Stimulated activated CD8-positive, alpha-beta memory T cell treated with anti-CD3 and anti-CD28 coated beads, Interleukin-4, amount 100 ng/mL, for 48 hours (primary cell): ENCODE data around the gene ODF2L.

Source experiments
- DNase-seq: peaks from one replicate; pipeline ENCODE4 v3.0.0-alpha.2; 2020

The ODF2L gene

DNA sequence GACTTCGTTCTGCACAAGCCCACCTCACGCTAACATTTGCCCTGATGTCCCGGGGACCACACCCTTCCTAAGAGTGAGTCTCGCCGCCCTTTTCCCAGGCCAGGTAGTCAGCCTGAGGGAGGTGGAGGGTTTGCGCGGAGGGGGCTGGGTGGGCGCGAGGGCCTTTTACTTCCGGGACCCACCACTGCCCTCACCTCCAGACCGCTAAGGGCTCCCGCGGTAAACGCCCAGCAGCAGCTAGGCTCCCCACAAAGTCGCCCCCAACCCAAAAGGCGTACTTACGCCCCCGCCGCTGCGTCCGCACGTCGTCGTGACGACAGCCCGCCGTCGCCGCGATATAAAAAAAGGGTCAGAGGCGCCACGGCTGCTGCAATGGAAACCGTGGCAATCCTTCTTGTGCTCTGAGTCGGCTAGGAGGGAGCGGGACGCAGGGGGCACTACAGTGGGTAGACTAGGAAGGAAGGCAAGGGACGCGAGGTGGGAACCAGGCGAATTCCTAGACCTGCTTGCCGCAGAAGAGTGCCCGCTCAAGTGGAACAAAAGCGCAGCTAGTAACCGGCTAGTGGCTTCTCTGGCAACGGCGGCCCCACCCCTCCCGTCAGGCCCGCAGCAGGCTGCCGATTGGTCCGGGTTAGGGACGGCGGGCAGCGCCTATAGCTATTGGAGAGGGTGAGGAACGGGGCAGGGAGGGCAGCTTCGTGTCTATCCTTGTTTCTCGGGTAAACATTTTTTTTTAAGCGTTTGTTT lies at the start of gene ODF2L:
TSS of gene ODF2L (minus strand) at position 573 of the 747 bp plus-strand sequence. CDS start 9,296 bp downstream, outside the sequence.
- peak; percentile 90 for DNase-seq

DNA sequence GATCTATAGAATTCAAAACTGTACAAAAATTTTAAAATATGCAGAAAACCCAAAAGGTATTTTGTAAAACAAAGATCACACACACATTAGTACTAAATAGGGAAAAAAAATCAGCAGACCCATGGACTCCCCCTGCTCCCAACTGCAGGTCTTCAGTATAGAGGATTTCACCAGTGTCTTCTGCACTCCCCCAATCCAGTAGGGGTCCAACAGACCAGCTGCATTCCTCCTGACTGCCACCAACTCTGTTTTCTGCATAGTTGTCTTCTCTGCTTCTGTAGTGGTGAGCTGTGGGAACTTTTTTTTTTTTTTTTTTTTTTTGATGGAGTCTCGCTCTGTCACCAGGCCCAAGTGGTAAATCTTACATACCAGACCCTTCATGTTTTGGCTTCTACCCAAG lies 49.8 kb upstream of the ODF2L start:
- no peak for DNase-seq

DNA sequence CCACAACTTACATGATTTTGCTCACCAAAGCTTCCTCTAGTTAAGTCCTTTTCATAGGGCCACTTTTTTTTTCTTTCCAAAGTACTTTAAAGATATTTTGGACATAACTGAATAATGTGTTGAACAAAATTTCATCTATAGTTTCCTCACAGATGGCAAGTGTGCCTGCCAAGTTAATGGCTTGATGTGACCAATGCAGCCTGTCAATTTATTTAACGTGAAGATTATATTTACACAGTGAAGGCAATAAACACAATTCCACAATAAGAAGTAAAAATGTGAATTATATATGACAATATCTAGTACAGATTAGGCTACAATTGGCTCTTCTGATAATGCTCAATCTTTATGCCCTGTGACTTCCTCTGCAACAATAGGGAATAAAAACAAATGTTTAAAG lies 45.9 kb upstream of the ODF2L start:
- no peak for DNase-seq

DNA sequence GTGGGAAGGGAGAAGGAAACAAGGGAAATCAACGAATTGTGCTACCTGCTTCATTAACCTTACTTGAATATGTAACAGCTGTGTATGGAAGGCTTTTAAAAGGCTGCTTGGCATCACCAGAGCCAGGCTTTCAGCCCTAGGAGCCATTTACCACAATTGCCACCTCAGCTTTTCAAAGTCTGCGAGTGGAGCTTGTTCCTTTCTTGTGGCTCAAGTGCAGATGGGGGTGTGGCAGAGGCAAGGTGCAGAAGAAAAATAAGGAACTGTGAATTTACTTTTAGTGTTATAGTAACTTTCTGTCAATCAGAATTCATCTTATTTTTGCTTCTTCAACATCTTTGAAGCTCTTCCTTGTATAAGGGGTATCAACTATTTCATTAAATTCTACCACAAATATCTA lies 45.5 kb upstream of the ODF2L start:
- no peak for DNase-seq

GRCh38 chr1:86436041-86436440 lies 39.9 kb upstream of the ODF2L start:
- DNase-seq = no peak

- DNase-seq = no peak
Measured at GRCh38 chr1:86435327-86435726, 39.2 kb upstream of the ODF2L start.

GRCh38 chr1:86434059-86434458 lies 37.9 kb upstream of the ODF2L start:
- DNase-seq = no peak

DNA sequence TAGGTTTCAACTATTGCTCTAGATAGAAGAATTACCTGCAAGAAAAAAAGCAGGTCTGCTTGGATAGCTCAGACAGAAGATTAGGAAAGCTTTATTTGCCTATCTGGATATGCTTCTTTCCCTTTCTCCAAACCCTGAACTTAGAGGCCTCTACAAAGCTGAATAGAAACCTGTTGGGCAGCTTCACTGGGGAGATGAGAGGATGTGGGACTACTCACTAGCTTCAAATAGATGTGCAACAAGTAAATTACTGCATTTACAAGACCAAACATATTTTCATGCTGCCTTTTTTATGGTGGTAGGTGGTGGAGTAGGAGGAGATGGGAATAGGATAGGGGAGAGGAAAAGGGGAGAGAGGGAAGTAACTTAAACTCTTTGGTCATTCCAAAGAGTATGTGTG lies 34.3 kb upstream of the ODF2L start:
- no peak for DNase-seq

GRCh38 chr1:86429835-86430234 lies 33.7 kb upstream of the ODF2L start:
- no peak for DNase-seq

DNA sequence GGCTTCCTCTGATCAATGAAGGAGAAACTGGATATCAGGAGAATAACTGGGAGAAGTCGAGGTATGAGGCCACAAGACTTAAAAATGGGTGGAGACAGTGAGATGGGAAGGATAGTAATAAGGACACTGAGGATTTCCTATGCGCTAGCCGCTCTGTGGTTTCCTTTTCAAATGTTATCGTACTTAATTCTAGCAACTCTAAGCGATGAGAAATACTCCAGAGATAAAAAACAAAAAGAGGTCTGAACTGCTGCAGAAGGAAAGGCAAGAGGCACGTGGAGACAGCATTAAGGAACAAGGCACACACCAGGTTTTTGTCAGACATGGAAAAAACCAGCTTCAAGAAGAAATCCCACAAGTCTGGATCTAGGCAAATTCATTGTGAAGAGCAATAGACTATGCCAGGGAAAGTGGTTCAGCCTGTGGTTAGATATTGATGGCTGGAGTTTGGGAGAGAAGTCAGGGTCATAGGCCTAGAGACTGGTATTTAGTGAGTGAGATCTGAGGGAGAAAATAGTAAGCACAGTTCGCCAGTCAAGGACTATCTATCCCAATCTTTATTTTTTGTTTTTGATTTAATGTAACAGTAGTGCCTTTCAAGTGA lies 33.1 kb upstream of the ODF2L start:
- DNase-seq = no peak

GRCh38 chr1:86423873-86424272 lies 27.8 kb upstream of the ODF2L start, which contains the start of gene CLCA2:
Gene CLCA2 (plus strand): TSS chr1:86424171. CDS start chr1:86424248, 77 bp downstream.
- no peak for DNase-seq

DNA sequence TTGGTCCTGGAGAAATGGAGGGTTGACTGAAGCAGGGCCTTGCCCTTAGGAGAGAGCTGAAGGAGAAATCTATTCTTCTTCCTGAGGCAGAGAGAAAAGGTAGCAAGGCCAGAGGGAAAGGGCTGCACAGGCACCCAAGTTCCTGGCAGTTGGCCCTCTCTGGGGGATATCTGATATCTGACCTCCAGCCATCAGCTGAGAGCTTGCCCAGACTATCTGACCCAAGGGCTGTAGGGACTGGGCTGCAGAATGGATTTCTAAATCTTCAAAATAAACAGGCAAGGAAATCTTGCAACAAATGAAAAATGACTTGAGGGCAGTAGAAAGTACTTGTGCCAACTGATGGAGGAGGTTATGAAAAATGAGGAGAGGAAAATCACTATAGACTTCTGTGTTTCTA lies 27.4 kb upstream of the ODF2L start:
- no peak for DNase-seq

- no peak for DNase-seq
Measured at GRCh38 chr1:86421601-86422280, 25.6 kb upstream of the ODF2L start.

DNA sequence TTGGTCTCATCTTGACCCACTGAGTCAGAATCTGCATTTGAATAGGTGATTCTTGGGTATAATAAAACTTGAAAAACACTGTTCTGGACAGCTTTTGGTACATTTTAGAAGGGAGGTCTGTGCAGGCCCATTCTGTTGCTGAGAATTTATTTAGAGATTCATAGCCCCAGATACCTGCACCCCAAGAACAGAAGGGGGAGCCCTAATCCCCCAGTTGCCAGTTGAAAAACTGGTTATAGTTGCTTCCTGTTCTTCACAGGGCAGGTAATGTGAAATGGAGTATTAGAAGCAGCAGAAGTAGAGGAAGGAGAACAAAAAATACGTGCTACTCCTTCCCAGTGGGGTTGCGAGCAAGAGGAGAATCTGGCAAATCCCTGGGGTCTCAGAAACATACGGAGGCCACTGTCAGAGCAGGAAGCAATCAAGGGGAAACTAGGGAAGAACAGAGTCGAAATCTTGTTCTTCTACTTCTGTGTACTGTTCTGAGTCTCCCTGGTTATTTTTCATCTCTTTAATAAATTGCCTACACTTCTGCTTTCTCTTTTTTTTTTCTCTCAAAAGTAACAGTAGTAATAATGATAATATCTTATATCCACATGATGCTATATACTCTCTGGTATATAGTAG lies 23.3 kb upstream of the ODF2L start:
- DNase-seq = peak; percentile 40

DNA sequence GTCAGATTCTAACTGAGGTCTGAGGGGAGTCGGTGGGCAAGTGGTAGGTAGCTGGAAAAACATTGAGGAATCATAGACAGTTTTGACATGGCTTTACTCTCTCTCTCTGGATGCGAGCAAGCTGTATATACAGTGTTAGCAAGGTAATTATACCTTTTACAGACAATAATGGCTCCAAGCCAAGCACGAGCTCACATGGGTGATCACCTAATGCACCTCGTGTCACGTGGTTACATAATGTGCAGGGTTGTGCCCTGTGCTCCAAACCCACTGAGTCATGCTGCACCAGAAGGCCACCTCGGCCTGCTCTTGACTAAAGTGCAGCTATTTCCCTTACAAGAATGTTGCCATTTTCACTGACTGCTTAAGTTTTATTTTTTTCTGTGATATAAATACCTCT lies 20.2 kb upstream of the ODF2L start:
- no peak for DNase-seq

- DNase-seq = no peak
Measured at GRCh38 chr1:86410879-86411278, 14.8 kb upstream of the ODF2L start.

DNA sequence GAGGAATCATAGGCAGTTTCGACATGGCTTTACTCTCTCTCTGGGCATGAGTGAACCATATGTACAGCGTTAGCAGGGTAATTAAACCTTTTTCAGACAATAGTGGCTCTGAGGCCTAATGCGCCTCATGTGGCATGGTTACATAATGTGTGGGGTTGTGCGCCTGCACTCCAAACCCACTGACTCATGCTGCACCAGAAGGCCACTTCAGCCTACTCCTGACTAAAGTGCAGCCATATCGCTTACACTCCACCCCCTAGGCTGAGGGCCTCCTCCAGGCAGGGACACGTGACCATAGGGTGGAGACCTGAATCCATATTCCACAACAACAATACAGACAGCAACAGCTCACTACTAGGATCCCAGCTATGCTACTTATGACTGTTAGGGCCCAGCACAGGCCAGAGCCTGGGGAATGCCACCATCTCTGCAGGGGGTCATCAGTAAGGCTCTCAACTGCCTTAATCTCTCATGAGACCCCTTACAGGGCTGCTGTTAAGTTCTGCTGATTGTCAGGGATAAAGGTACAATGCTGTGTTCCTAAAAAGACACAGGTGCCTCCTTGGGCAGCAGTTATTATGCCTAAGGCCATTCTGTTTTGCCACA lies 13.4 kb upstream of the ODF2L start:
- DNase-seq = no peak

- no peak for DNase-seq
Measured at GRCh38 chr1:86396498-86396890, 371 bp upstream of the ODF2L start.

DNA sequence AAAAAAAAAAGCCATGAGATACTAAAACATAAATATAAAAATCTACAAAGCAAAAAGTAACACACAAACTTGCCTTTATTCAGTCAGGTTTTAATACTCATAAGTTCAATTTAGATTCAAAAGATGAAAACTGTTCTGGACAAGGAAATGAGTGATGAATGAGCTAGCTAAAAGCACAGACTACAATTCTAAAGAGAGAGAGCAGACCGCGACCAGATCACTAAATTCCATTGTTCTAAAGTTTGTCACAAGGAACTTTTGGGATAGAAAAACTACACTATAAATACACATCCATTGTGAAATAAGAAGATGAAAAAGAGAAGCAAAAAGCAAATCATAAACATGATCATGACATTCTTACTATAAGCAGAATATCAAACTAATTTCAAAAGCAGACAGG lies 1.7 kb downstream of the ODF2L start:
- DNase-seq = no peak

DNA sequence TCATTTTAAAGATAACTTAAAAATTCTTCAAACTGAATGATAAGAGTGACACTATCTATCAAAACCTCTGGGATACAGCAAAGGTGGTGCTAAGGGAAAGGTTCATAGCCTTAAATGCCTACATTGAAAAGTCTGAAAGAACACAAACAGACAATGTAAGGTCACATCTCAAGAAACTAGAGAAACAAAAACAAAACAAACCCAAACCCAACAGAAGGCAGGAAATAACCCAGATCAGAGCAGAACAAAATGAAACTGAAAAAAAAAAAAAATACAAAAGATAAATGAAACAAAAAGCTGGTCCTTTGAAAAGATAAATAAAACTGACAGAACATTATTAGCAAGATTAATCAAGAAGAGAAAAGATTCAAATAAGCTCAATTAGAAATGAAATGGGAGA lies 6.8 kb downstream of the ODF2L start:
- DNase-seq = no peak

- DNase-seq = no peak
Measured at GRCh38 chr1:86388777-86389176, 7.3 kb downstream of the ODF2L start.

DNA sequence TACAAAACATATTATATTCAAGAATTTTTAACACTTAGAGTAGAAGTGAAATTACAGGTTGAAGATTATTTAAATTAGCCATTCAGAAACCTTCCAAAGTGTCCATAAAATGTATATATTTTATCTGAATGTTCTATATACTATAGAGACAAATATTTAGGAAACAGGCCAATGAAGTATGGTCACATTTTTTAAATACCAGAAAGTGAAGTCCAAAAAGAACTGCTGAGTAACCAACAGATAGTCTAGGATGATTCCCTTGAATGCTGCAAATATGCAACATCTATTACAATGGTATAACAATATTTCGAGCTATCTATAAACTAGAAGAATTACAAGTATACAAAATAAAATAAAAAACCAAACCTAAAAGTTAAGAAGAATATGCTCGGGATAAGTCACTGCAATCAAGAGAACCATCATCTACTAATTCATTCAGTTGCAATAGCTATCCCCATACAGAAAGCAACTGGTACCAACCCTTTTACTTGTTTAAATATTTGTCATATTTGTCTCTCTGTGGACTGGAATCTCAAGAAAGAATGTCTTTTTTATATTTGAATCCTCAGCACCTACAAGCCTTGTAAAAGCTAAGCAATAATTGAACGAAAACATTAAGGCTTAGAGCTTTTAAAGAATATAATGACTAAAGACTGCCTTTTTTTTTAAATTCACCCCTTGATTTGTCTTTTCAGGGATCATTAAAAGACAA lies 8.1 kb downstream of the ODF2L start:
- no peak for DNase-seq

GRCh38 chr1:86382878-86383277 lies 13.2 kb downstream of the ODF2L start:
- DNase-seq = no peak
